ENCODE results near the gene PTK7.
"Not testable (repeated sequence)": the region's sequence is repeated elsewhere in the genome, so short reads cannot be mapped to it uniquely, and the experiment has no call there.

Gene PTK7

GRCh38 chr6:43054206-43054943 is 21.7 kb upstream of the PTK7 start:
- no peak for DNase-seq (ENCODE audit: low read depth)

- no peak for DNase-seq (ENCODE audit: low read depth)
Observed at GRCh38 chr6:43055966-43056365, 20.1 kb upstream of the PTK7 start.

GRCh38 chr6:43058531-43058930 is 17.6 kb upstream of the PTK7 start:
- no peak for DNase-seq (ENCODE audit: low read depth)

DNA sequence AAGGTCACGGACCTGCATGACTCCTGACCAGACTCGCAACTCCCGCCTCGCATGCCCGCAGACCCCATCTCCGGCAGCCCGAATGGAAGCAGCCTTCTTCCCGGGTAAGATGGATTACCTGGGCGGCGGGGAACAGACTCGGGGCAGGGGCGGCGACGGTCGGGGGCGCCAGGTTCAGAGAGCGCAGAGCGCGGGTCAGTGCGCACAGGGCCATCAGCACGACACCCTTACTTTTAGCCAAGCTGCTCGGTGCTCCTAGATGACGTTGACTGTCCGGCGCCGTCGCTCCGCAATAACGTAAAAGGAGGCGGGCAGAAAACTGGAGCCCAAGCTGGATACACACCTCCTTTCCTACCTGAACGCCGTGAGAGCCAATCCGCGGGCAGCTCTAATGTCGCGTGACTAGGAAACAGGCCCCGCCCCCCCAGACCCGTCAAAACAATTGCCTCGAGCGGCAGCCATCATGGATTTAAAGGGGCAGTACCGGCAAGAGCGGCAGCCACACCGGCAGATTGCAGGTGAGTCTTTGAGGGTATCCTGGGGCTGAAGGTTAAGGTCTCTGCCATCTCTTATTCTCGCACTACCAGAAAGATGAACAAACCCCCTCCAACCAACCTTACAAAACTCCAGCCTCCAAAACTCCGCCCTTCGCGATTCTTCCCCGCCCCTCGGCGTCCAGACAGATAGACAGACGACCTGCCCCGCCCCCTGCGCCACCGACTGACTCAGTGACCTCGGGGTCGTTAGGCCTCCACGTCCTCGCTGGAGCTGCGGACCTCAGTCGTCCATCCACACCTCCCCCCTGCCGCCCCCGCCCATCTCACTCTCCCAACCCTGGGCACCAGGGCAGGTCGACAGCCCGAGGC is 16.7 kb upstream of the PTK7 start, which contains the start of the genes KLC4 and MRPL2:
KLC4 (plus strand) TSS at position 464 of the 866 bp plus-strand sequence. CDS start 1,705 bp downstream, outside the sequence.
MRPL2 (minus strand) TSS at position 267 of the 866 bp plus-strand sequence; CDS start at position 214, 53 bp downstream.
- peak; percentile 94 for DNase-seq (ENCODE audit: low read depth)

GRCh38 chr6:43060034-43060754 is 15.9 kb upstream of the PTK7 start:
- no peak for DNase-seq (ENCODE audit: low read depth)

- no peak for DNase-seq (ENCODE audit: low read depth)
Observed at GRCh38 chr6:43060755-43061633, 15.1 kb upstream of the PTK7 start.

- DNase-seq (ENCODE audit: low read depth): no peak
Observed at GRCh38 chr6:43061861-43062260, 14.3 kb upstream of the PTK7 start.

DNA sequence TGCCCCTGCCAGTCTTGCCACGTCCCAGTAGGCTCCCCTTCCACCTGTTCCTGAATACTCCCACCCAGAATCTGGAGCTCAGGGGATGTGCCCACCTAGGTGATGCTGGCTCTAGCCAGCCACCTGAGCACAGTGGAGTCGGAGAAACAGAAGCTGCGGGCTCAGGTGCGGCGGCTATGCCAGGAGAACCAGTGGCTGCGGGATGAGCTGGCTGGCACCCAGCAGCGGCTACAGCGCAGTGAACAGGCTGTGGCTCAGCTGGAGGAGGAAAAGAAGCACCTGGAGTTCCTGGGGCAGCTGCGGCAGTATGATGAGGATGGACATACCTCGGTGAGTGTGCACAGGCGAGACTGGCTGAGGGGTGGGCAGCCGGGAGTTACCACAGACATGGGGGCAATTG is 13.3 kb upstream of the PTK7 start:
- no peak for DNase-seq (ENCODE audit: low read depth)

DNA sequence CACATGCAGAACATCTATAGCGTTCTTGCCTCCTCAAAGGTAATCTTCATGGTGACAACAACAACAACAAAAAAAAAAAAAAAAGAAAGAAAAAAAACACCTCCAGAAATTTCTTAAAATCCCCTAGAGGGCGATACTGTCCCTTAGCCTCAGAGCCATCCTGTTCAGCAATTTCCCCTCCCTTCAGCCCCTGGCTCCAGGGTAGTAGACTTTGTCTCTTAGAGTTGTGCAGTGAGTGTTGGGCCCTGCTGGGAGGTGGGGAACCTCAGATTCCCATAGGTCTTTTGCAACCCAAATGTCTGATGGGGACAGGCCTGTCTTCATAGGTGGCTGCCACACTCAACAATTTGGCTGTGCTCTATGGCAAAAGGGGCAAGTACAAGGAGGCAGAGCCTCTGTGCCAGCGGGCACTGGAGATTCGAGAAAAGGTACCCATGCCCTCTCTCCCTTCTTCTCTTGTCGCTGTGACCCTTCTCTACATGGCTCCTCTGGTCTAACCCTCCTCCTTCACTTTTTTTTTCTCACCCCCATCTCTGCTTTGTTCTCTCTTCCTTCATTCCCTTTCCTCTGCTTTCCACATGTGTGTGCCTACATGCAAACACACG is 6.0 kb upstream of the PTK7 start:
- no peak for DNase-seq (ENCODE audit: low read depth)

GRCh38 chr6:43074847-43075669 is 1.1 kb upstream of the PTK7 start:
- DNase-seq (ENCODE audit: low read depth): no peak

GRCh38 chr6:43076464-43077332 is 584 bp downstream of the PTK7 start:
- no peak for DNase-seq (ENCODE audit: low read depth)

DNA sequence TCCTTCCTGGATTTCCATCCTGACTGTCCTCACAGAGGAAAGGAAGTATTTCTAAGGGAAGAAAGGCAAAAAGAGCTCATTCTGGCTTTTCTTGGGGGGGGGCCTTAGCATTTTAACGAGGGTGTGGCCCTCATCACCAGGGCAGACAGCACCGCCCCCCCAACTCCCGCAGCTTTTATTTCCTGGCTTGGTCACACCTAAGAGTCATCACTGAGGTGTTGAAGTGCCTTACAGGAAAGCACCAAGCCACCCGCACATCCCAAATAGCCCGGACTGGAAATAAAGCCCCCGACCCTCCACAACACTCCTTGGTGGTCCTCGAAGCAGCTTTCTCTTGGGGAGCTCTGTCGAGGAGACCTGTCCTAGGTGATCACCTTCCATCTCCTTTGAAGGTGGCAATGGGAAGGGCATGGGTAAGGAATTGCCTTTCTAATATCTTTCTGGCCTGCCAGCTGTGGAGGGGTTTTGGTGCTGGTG is 1.3 kb downstream of the PTK7 start:
- DNase-seq (ENCODE audit: low read depth): no peak

DNA sequence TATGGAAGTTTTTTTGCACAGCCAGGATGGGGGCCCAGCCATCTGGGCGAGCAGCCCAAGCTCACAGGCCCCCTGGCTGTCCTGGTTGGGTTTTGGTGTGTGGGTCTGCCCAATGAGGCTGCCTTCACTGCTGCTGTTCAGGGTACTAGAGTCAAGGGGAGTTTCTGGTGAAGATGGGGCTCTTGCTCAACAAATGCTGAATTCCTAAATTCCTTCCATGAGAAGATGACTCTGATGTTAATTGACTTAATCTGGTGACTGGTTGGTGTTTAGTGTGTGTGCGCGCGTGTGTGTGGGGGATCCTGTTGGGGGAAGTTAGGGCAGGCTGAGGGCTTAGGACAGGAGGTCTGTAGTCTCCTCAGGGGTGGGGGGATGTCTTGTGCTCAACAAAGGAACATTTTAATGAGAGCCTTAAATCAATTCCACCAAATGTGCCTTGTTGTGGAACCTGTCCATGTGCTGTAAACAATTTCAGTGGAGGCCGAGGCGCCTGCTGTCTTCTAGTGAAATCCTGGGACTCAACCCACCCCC is 1.9 kb downstream of the PTK7 start:
- no peak for DNase-seq (ENCODE audit: low read depth)

GRCh38 chr6:43078691-43079090 is 2.6 kb downstream of the PTK7 start:
- no peak for DNase-seq (ENCODE audit: low read depth)

- no peak for DNase-seq (ENCODE audit: low read depth)
Observed at GRCh38 chr6:43081043-43081442, 4.9 kb downstream of the PTK7 start.

- not testable (repeated sequence) for DNase-seq (ENCODE audit: low read depth)
Observed at GRCh38 chr6:43081922-43082321, 5.8 kb downstream of the PTK7 start.

GRCh38 chr6:43082806-43083655 is 6.9 kb downstream of the PTK7 start:
- DNase-seq (ENCODE audit: low read depth): no peak

All from stimulated activated CD4-positive, alpha-beta T cell treated with anti-CD3 and anti-CD28 coated beads, Interleukin-2, amount 100 ng/mL, for 4 hours (primary cell).